Measurements from ENCODE around the gene COG6. TPM values are rescaled to one million over a fixed set of nuclear protein-coding genes. Genes with fewer than 3 reads are reported as not detected.

COG6 gene
- total RNA-seq, 2 experiments from 2014 or later, result 13.8 to 16.0 TPM

- ChIA-PET CTCF (no interaction called here), POLR2A (no interaction called here)
- no peaks in the 10 kb centered on the region for H3K36me3 Mint-ChIP-seq (ENCODE audit: low read depth)
- Histone ChIP-seq H3K9me3 (ENCODE audit: control insufficient read depth in 1 of 2, insufficient read depth in 1 of 2, low read length in 2 of 2) (no peaks in the 10 kb centered on the region), H3K4me1 (ENCODE audit: insufficient read depth, low read length) (no peaks in the 10 kb centered on the region), H3K27ac (ENCODE audit: low read depth in 1 of 2, low read length in 2 of 2) (no peak overlapping the region), H3K4me3 (ENCODE audit: low read length) (no peak overlapping the region), H3K27me3 (ENCODE audit: control insufficient read depth in 1 of 2, insufficient read depth in 2 of 2, low read length in 2 of 2) (peaks cover 0 to 2% of the 10 kb centered on the region in 2 experiments), H3K36me3 (ENCODE audit: insufficient read depth, low read length) (no peaks in the 10 kb centered on the region)
- H3K4me3 Mint-ChIP-seq, result no peak overlapping the region
- H3K4me1 Mint-ChIP-seq (ENCODE audit: low read depth), result no peaks in the 10 kb centered on the region
- intact Hi-C loops (cut with DNase I, micrococcal nuclease), result no loop called here
- H3K27me3 Mint-ChIP-seq, result peaks cover 9% of the 10 kb centered on the region
- H3K9me3 Mint-ChIP-seq, result no peaks in the 10 kb centered on the region
- DNase-seq, result no peak
- no peak for ATAC-seq (ENCODE audit: poor library complexity)
- H3K27ac Mint-ChIP-seq, result no peak overlapping the region
- TF ChIP-seq, protein P1, sequence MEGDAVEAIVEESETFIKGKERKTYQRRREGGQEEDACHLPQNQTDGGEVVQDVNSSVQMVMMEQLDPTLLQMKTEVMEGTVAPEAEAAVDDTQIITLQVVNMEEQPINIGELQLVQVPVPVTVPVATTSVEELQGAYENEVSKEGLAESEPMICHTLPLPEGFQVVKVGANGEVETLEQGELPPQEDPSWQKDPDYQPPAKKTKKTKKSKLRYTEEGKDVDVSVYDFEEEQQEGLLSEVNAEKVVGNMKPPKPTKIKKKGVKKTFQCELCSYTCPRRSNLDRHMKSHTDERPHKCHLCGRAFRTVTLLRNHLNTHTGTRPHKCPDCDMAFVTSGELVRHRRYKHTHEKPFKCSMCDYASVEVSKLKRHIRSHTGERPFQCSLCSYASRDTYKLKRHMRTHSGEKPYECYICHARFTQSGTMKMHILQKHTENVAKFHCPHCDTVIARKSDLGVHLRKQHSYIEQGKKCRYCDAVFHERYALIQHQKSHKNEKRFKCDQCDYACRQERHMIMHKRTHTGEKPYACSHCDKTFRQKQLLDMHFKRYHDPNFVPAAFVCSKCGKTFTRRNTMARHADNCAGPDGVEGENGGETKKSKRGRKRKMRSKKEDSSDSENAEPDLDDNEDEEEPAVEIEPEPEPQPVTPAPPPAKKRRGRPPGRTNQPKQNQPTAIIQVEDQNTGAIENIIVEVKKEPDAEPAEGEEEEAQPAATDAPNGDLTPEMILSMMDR (IDR thresholded peaks at IDR 0.05), result no peak
Observed at GRCh38 chr13:39646122-39646521, 9.3 kb upstream of the COG6 start.

GRCh38 chr13:39655041-39655568 lies 357 bp upstream of the COG6 start:
- Histone ChIP-seq H3K9me3 (ENCODE audit: control insufficient read depth in 1 of 2, insufficient read depth in 1 of 2, low read length in 2 of 2) (no peaks in the 10 kb centered on the region), H3K4me3 (ENCODE audit: low read length) (peak overlapping the region; percentile 90), H3K27me3 (ENCODE audit: control insufficient read depth in 1 of 2, insufficient read depth in 2 of 2, low read length in 2 of 2) (peaks cover 0 to 2% of the 10 kb centered on the region in 2 experiments), H3K27ac (ENCODE audit: low read depth in 1 of 2, low read length in 2 of 2) (no peak overlapping the region), H3K4me1 (ENCODE audit: insufficient read depth, low read length) (peaks cover 8% of the 10 kb centered on the region), H3K36me3 (ENCODE audit: insufficient read depth, low read length) (peaks cover 2% of the 10 kb centered on the region)
- TF ChIP-seq, protein P1 (IDR thresholded peaks at IDR 0.05), result no peak
- Mint-ChIP-seq H3K9me3 (peaks cover 2% of the 10 kb centered on the region), H3K36me3 (ENCODE audit: low read depth) (peaks cover 21% of the 10 kb centered on the region), H3K27me3 (no peaks in the 10 kb centered on the region), H3K27ac (peak overlapping the region; percentile 89), H3K4me1 (ENCODE audit: low read depth) (peaks cover 39% of the 10 kb centered on the region), H3K4me3 (peak overlapping the region; percentile 99)
- DNase-seq (peak in 1 of 14 experiments; percentile 29), ATAC-seq (ENCODE audit: poor library complexity) (peak; percentile 5)
- CTCF ChIA-PET, result no interaction called here
- intact Hi-C loops (cut with DNase I, micrococcal nuclease), result loop anchor here in 1 of 2 experiments (5.0 kb wide), 1 partner anchor 618 kb away; the partner anchor contains the start of genes NHLRC3 and PROSER1
- POLR2A ChIA-PET, result no interaction called here

GRCh38 chr13:39656325-39656677 lies 839 bp downstream of the COG6 start:
- DNase-seq, result no peak
- Mint-ChIP-seq H3K27me3 (no peaks in the 10 kb centered on the region), H3K36me3 (ENCODE audit: low read depth) (peaks cover 31% of the 10 kb centered on the region), H3K4me3 (peak overlapping the region; percentile 99), H3K4me1 (ENCODE audit: low read depth) (peaks cover 39% of the 10 kb centered on the region), H3K27ac (peak overlapping the region; percentile 89), H3K9me3 (peaks cover 2% of the 10 kb centered on the region)
- H3K36me3 ChIP-seq (ENCODE audit: insufficient read depth, low read length), result peaks cover 13% of the 10 kb centered on the region
- no peaks in the 10 kb centered on the region for H3K27me3 ChIP-seq (ENCODE audit: control insufficient read depth in 1 of 2, insufficient read depth in 2 of 2, low read length in 2 of 2)
- POLR2A ChIA-PET, result interaction anchor here (1.3 kb wide), 1 partner anchor 13 kb away, joined by 4 read pairs; no protein-coding TSS in a partner anchor
- no peak for ATAC-seq (ENCODE audit: poor library complexity)
- TF ChIP-seq, protein P1 (IDR thresholded peaks at IDR 0.05), result no peak
- H3K27ac ChIP-seq (ENCODE audit: low read depth in 1 of 2, low read length in 2 of 2), result no peak overlapping the region
- peak overlapping the region; percentile 90 for H3K4me3 ChIP-seq (ENCODE audit: low read length)
- intact Hi-C loops (cut with DNase I, micrococcal nuclease), result loop anchor here in 1 of 2 experiments (5.0 kb wide), 1 partner anchor 619 kb away; the partner anchor contains the start of genes NHLRC3 and PROSER1
- H3K4me1 ChIP-seq (ENCODE audit: insufficient read depth, low read length), result peaks cover 8% of the 10 kb centered on the region
- H3K9me3 ChIP-seq (ENCODE audit: control insufficient read depth in 1 of 2, insufficient read depth in 1 of 2, low read length in 2 of 2), result no peaks in the 10 kb centered on the region
- CTCF ChIA-PET, result interaction anchor here (1.0 kb wide), 1 partner anchor 40 kb away, joined by 4 read pairs; no protein-coding TSS in a partner anchor
